Keratinocyte (primary cell): ENCODE measurements around the gene INPP5A. TPM values are rescaled to one million over a fixed set of nuclear protein-coding genes. Genes with fewer than 3 reads are reported as not detected.

ENCODE experiments used
- DNase-seq: peaks from one replicate; pipeline ENCODE4 v3.0.0-alpha.2; 2011; ENCODE audit warnings: low read depth, missing footprints, low spot score
- FAIRE-seq: peaks from 2 replicates; lab custom pipeline; 2011; peaks lifted over from hg19 to GRCh38; lab: Jason Lieb, UNC
- H2AFZ ChIP-seq: 2 replicates; pipeline ENCODE4 v1.6.0; 2012; ENCODE audit warnings: low read length, control low read depth, inconsistent platforms; ENCODE audit not compliant: control insufficient read depth
- H3K27ac ChIP-seq: 2 replicates; pipeline ENCODE4 v1.5.1; 2011; ENCODE audit warnings: low read length; ENCODE audit not compliant: control insufficient read depth, insufficient read depth
- H3K27me3 ChIP-seq: 3 replicates; pipeline ENCODE4 v1.6.0; 2011; ENCODE audit warnings: low read length; ENCODE audit not compliant: control insufficient read depth, insufficient read depth; ENCODE audit errors: extremely low read depth
- H3K36me3 ChIP-seq, 2 experiments: 2 replicates in 1 of 2; 3 replicates in 1 of 2; pipeline ENCODE4 v1.5.1; 2011; ENCODE audit warnings: low read length in 2 of 2, mild to moderate bottlenecking in 1 of 2; ENCODE audit not compliant: control insufficient read depth in 2 of 2, insufficient read depth in 2 of 2; ENCODE audit errors: extremely low read depth in 1 of 2
- H3K4me1 ChIP-seq: 3 replicates; pipeline ENCODE4 v1.5.1; 2011; ENCODE audit warnings: low read length; ENCODE audit not compliant: control insufficient read depth, insufficient read depth; ENCODE audit errors: extremely low read depth
- H3K4me2 ChIP-seq: 3 replicates; pipeline ENCODE4 v1.6.0; 2011; ENCODE audit warnings: low read depth, low read length; ENCODE audit not compliant: control insufficient read depth, insufficient read depth; ENCODE audit errors: extremely low read depth
- H3K4me3 ChIP-seq, 3 experiments: fragments of 200-600 bp in 1 of 3; sonication (generic) in 1 of 3; 2 replicates in 2 of 3; 3 replicates in 1 of 3; pipeline ENCODE4 v1.5.1; 2011 to 2016; ENCODE audit warnings: low read length in 3 of 3, mild to moderate bottlenecking in 3 of 3, control low read depth in 2 of 3, inconsistent platforms in 1 of 3, low read depth in 1 of 3, mixed read lengths in 1 of 3, mixed run types in 1 of 3, moderate library complexity in 1 of 3; ENCODE audit not compliant: control insufficient read depth in 2 of 3, insufficient read depth in 2 of 3; ENCODE audit errors: extremely low read depth in 1 of 3
- H3K79me2 ChIP-seq: 2 replicates; pipeline ENCODE4 v1.6.0; 2012; ENCODE audit warnings: low read length; ENCODE audit not compliant: control insufficient read depth, insufficient read depth
- H3K9ac ChIP-seq: 3 replicates; pipeline ENCODE4 v1.6.0; 2011; ENCODE audit warnings: low read length; ENCODE audit not compliant: control insufficient read depth, insufficient read depth; ENCODE audit errors: extremely low read depth
- H3K9me1 ChIP-seq: 3 replicates; pipeline ENCODE4 v1.6.0; 2011; ENCODE audit warnings: low read length; ENCODE audit not compliant: control insufficient read depth, insufficient read depth; ENCODE audit errors: extremely low read depth
- H3K9me3 ChIP-seq: 2 replicates; pipeline ENCODE4 v1.5.1; 2012; ENCODE audit warnings: low read depth, low read length; ENCODE audit not compliant: control insufficient read depth
- H4K20me1 ChIP-seq: 3 replicates; pipeline ENCODE4 v1.6.0; 2011; ENCODE audit warnings: low read length; ENCODE audit not compliant: control insufficient read depth, insufficient read depth; ENCODE audit errors: extremely low read depth
- CTCF ChIP-seq, 3 experiments: IDR thresholded peaks in 1 of 3; conservative IDR thresholded peaks in 1 of 3; optimal IDR thresholded peaks in 1 of 3; 2 replicates in 2 of 3; 3 replicates in 1 of 3; pipeline versions ENCODE3 to v1.5.1; 2011; ENCODE audit warnings: low read length in 3 of 3, mild to moderate bottlenecking in 3 of 3, moderate library complexity in 2 of 3, control low read depth in 1 of 3, inconsistent platforms in 1 of 3; ENCODE audit not compliant: insufficient read depth in 2 of 3; ENCODE audit errors: extremely low read depth in 1 of 3
- EZH2 ChIP-seq: IDR thresholded peaks from one replicate; pipeline ENCODE4 v1.6.1; 2012; ENCODE audit warnings: inconsistent platforms, mild to moderate bottlenecking, low read length, moderate library complexity
- dilution Hi-C: fragments of 300-500 bp; cut with MboI; formaldehyde crosslinking; loops from one replicate; pipeline ENCODE4 v1.7.0; 2020; ENCODE audit warnings: low sequenced_read_pairs; ENCODE audit not compliant: extremely low pct_ligation_motif_present
- polyA plus RNA-seq, 5 experiments: library from polyadenylated mRNA; depleted of rRNA in 3 of 5; stranded (reverse) in 3 of 5; stranded (forward) in 1 of 5; unstranded in 1 of 5; fragments of >200 nt; gene quantifications; 1 replicate in 1 of 5; 2 replicates in 3 of 5; 3 replicates in 1 of 5; pipeline versions ENCODE4 v1.2.1 to v1.2.3, GENCODE V29; 2011 to 2012; ENCODE audit warnings: missing spikeins in 2 of 5, low read depth in 1 of 5, low replicate concordance in 1 of 5

The INPP5A gene
- polyA plus RNA-seq, 1 donor (not counting 4 experiments of a cell fraction or from before 2014, with no cell fraction given) = 11.2 TPM

DNA sequence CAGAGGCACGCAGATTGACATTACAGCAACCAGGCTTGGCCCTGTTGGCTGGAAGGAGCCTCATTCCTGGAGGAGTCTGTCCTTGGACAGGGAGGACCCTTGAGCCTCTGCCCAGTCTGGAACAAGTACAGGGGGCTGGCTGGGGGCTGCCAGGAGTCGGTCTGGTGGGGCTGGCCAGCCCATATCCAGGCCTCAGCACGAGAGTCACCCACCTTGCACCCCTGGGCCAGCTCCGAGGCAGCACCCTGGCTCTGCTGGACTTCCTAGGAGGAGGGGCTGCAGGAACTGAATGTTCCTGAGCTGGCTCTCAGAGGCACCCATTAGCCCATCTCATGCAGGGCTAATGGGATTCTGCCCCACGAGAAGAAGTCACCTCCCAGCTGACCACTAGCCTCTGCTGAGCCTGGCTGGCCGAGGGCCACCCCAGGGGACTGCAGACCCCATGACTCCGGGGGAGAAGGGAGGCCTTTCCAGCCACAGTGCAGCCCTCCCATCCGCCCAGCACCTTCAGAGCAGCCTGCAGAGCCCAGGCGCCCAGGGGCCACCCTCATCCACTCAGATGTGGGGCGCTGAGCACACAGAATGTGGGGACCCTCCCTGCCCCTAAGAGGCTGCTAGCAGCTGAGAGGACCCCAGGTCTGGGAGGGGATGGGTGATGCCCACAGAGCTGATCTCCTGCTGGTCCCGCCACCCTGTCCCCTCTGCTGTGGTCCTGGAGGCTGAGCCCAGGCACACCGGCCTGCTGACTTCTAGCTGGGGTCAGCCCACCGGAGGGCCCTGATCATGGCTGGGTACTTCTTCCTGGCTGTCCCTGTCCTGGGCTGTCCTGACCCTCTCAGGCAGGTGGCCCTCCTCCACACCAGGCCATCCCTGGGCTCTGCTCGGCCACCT is 14.8 kb upstream of the INPP5A start:
- no peaks in the 10 kb centered on the region for H3K9me3 ChIP-seq
- H3K4me2 ChIP-seq = no peak overlapping the region
- no peak overlapping the region for H2AFZ ChIP-seq
- H3K9me1 ChIP-seq = peaks cover 3% of the 10 kb centered on the region
- no peaks in the 10 kb centered on the region for H3K36me3 ChIP-seq
- no peak for FAIRE-seq
- peaks cover 8% of the 10 kb centered on the region for H3K4me1 ChIP-seq
- H4K20me1 ChIP-seq = no peaks in the 10 kb centered on the region
- H3K4me3 ChIP-seq = no peak overlapping the region
- no peaks in the 10 kb centered on the region for H3K79me2 ChIP-seq
- H3K27me3 ChIP-seq = peaks cover 66% of the 10 kb centered on the region
- H3K27ac ChIP-seq = no peak overlapping the region
- TF ChIP-seq CTCF (optimal IDR thresholded peaks at IDR 0.05 in 1 of 3, IDR thresholded peaks at IDR 0.05 in 1 of 3, conservative IDR thresholded peaks at IDR 0.05 in 1 of 3; ENCODE audit: extremely low read depth in 1 of 3, insufficient read depth in 2 of 3, low read length in 3 of 3) = no peak
- H3K9ac ChIP-seq = no peak overlapping the region
- dilution Hi-C loops = no loop called here
- DNase-seq = no peak

DNA sequence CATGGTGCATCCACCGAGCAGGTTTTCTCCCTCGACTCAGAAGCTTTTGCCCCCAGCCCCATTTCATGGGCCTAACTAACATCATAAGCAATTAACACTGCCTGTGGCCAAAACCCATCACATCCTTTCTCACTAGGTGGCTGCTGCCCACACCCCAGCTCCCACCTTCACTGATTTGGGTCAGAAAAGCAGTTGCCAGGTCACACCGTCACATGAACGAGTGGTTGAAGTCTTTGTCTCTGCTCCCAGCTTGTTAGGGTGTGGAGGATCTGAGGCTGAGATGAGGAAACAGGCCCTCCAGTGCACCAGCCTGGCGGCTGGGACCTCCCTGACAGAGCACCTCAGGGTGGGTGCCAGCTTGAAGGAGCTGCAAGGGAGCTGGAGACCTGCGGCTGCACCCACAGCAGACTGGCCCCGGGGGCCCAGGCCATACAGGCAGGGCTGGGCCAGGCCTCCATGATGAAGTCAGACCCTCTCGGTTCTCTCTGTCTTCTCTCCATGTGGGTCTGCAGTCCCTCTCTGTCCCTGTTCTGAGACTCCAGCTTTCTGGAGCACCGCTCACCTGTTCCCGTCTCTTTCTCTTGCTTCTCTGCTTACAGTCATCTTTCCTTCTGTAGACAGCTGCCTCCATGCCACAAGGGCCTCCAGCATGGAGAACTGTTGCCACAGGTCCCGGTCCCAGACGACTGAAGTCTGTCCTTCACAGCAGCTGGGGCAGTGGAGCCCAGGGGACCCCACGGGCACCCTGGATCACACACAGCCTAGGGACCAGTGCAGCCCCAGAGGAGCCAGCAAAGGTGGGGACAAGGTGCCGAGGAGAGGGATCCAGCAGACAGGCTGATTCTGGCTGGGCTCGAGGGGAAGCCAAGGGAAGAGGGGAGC is 13.8 kb upstream of the INPP5A start:
- Histone ChIP-seq H4K20me1 (no peaks in the 10 kb centered on the region), H3K9me1 (no peaks in the 10 kb centered on the region), H2AFZ (no peak overlapping the region), H3K36me3 (no peaks in the 10 kb centered on the region), H3K4me3 (no peak overlapping the region), H3K27ac (no peak overlapping the region), H3K9ac (no peak overlapping the region), H3K79me2 (no peaks in the 10 kb centered on the region), H3K9me3 (no peaks in the 10 kb centered on the region), H3K27me3 (peaks cover 67% of the 10 kb centered on the region), H3K4me1 (peaks cover 1% of the 10 kb centered on the region), H3K4me2 (no peak overlapping the region)
- DNase-seq (no peak), FAIRE-seq (no peak)
- dilution Hi-C loops = no loop called here
- TF ChIP-seq CTCF (optimal IDR thresholded peaks at IDR 0.05 in 1 of 3, IDR thresholded peaks at IDR 0.05 in 1 of 3, conservative IDR thresholded peaks at IDR 0.05 in 1 of 3; ENCODE audit: extremely low read depth in 1 of 3, insufficient read depth in 2 of 3, low read length in 3 of 3) = no peak
- no peak for TF ChIP-seq EZH2
